ENCODE measurements around the gene RAB3IP.
"Not testable (repeated sequence)": the region's sequence is repeated elsewhere in the genome, so short reads cannot be mapped to it uniquely, and the experiment has no call there.

RAB3IP gene

GRCh38 chr12:69751476-69751875, 12.8 kb downstream of the RAB3IP start:
- no peak for TF ChIP-seq POLR2AphosphoS5 (IDR thresholded peaks at IDR 0.05; ENCODE audit: low read depth, low read length)
- no peak for TF ChIP-seq SPI1 (IDR thresholded peaks at IDR 0.05; ENCODE audit: low read depth, low read length)
- TF ChIP-seq TAF1 (IDR thresholded peaks at IDR 0.05; ENCODE audit: low read depth, low read length): no peak
- no peak for TF ChIP-seq PAX5 (IDR thresholded peaks at IDR 0.05; ENCODE audit: insufficient read depth, low read length, severe bottlenecking)
- TF ChIP-seq POLR2A (IDR thresholded peaks at IDR 0.05; ENCODE audit: low read depth, low read length): no peak
- no peak for TF ChIP-seq POU2F2 (IDR thresholded peaks at IDR 0.05; ENCODE audit: low read depth, low read length)
- DNase-seq (ENCODE audit: insufficient read length, low spot score): no peak
- no peak for FAIRE-seq

GRCh38 chr12:69755302-69755701, 16.6 kb downstream of the RAB3IP start:
- no peak for TF ChIP-seq POLR2AphosphoS5 (IDR thresholded peaks at IDR 0.05; ENCODE audit: low read depth, low read length)
- TF ChIP-seq SPI1 (IDR thresholded peaks at IDR 0.05; ENCODE audit: low read depth, low read length): no peak
- no peak for TF ChIP-seq PAX5 (IDR thresholded peaks at IDR 0.05; ENCODE audit: insufficient read depth, low read length, severe bottlenecking)
- no peak for TF ChIP-seq POU2F2 (IDR thresholded peaks at IDR 0.05; ENCODE audit: low read depth, low read length)
- TF ChIP-seq POLR2A (IDR thresholded peaks at IDR 0.05; ENCODE audit: low read depth, low read length): no peak
- TF ChIP-seq TAF1 (IDR thresholded peaks at IDR 0.05; ENCODE audit: low read depth, low read length): no peak
- DNase-seq (ENCODE audit: insufficient read length, low spot score) (no peak), FAIRE-seq (no peak)

- no peak for FAIRE-seq
- no peak for DNase-seq (ENCODE audit: insufficient read length, low spot score)
- TF ChIP-seq TAF1 (IDR thresholded peaks at IDR 0.05; ENCODE audit: low read depth, low read length): no peak
- no peak for TF ChIP-seq PAX5 (IDR thresholded peaks at IDR 0.05; ENCODE audit: insufficient read depth, low read length, severe bottlenecking)
- no peak for TF ChIP-seq POLR2A (IDR thresholded peaks at IDR 0.05; ENCODE audit: low read depth, low read length)
- no peak for TF ChIP-seq POLR2AphosphoS5 (IDR thresholded peaks at IDR 0.05; ENCODE audit: low read depth, low read length)
- TF ChIP-seq POU2F2 (IDR thresholded peaks at IDR 0.05; ENCODE audit: low read depth, low read length): no peak
- TF ChIP-seq SPI1 (IDR thresholded peaks at IDR 0.05; ENCODE audit: low read depth, low read length): no peak
Observed at GRCh38 chr12:69756088-69756755, 17.6 kb downstream of the RAB3IP start.

- TF ChIP-seq POU2F2 (IDR thresholded peaks at IDR 0.05; ENCODE audit: low read depth, low read length): no peak
- TF ChIP-seq POLR2A (IDR thresholded peaks at IDR 0.05; ENCODE audit: low read depth, low read length): no peak
- TF ChIP-seq PAX5 (IDR thresholded peaks at IDR 0.05; ENCODE audit: insufficient read depth, low read length, severe bottlenecking): no peak
- TF ChIP-seq SPI1 (IDR thresholded peaks at IDR 0.05; ENCODE audit: low read depth, low read length): no peak
- TF ChIP-seq POLR2AphosphoS5 (IDR thresholded peaks at IDR 0.05; ENCODE audit: low read depth, low read length): no peak
- no peak for TF ChIP-seq TAF1 (IDR thresholded peaks at IDR 0.05; ENCODE audit: low read depth, low read length)
- FAIRE-seq (no peak), DNase-seq (ENCODE audit: insufficient read length, low spot score) (no peak)
Observed at GRCh38 chr12:69758105-69758504, 19.4 kb downstream of the RAB3IP start.

- FAIRE-seq; DNase-seq (ENCODE audit: insufficient read length, low spot score): not testable (repeated sequence)
Observed at GRCh38 chr12:69759581-69759980, 20.9 kb downstream of the RAB3IP start.

GRCh38 chr12:69765515-69765914, 26.9 kb downstream of the RAB3IP start:
- TF ChIP-seq TAF1 (IDR thresholded peaks at IDR 0.05; ENCODE audit: low read depth, low read length): no peak
- no peak for TF ChIP-seq POLR2AphosphoS5 (IDR thresholded peaks at IDR 0.05; ENCODE audit: low read depth, low read length)
- TF ChIP-seq POU2F2 (IDR thresholded peaks at IDR 0.05; ENCODE audit: low read depth, low read length): no peak
- TF ChIP-seq POLR2A (IDR thresholded peaks at IDR 0.05; ENCODE audit: low read depth, low read length): no peak
- TF ChIP-seq PAX5 (IDR thresholded peaks at IDR 0.05; ENCODE audit: insufficient read depth, low read length, severe bottlenecking): no peak
- no peak for TF ChIP-seq SPI1 (IDR thresholded peaks at IDR 0.05; ENCODE audit: low read depth, low read length)
- FAIRE-seq (no peak), DNase-seq (ENCODE audit: insufficient read length, low spot score) (no peak)

- DNase-seq (ENCODE audit: insufficient read length, low spot score) (no peak), FAIRE-seq (no peak)
Observed at GRCh38 chr12:69766260-69766659, 27.6 kb downstream of the RAB3IP start.

GRCh38 chr12:69779928-69780327, 41.3 kb downstream of the RAB3IP start:
- TF ChIP-seq POU2F2 (IDR thresholded peaks at IDR 0.05; ENCODE audit: low read depth, low read length) (no peak), POLR2AphosphoS5 (IDR thresholded peaks at IDR 0.05; ENCODE audit: low read depth, low read length) (no peak), SPI1 (IDR thresholded peaks at IDR 0.05; ENCODE audit: low read depth, low read length) (no peak), POLR2A (IDR thresholded peaks at IDR 0.05; ENCODE audit: low read depth, low read length) (no peak), PAX5 (IDR thresholded peaks at IDR 0.05; ENCODE audit: insufficient read depth, low read length, severe bottlenecking) (no peak), TAF1 (IDR thresholded peaks at IDR 0.05; ENCODE audit: low read depth, low read length) (no peak)
- DNase-seq (ENCODE audit: insufficient read length, low spot score): no peak
- FAIRE-seq: no peak

More at GRCh38 chr12:69766260-69766659, 27.6 kb downstream of the RAB3IP start:
- TF ChIP-seq SPI1 (IDR thresholded peaks at IDR 0.05; ENCODE audit: low read depth, low read length) (no peak), POLR2A (IDR thresholded peaks at IDR 0.05; ENCODE audit: low read depth, low read length) (no peak), TAF1 (IDR thresholded peaks at IDR 0.05; ENCODE audit: low read depth, low read length) (no peak)

- DNase-seq (ENCODE audit: insufficient read length, low spot score): no peak
- no peak for FAIRE-seq
Observed at GRCh38 chr12:69783365-69783764, 44.7 kb downstream of the RAB3IP start.

GRCh38 chr12:69789351-69789750, 50.7 kb downstream of the RAB3IP start:
- no peak for FAIRE-seq
- TF ChIP-seq POLR2A (IDR thresholded peaks at IDR 0.05; ENCODE audit: low read depth, low read length) (no peak), POLR2AphosphoS5 (IDR thresholded peaks at IDR 0.05; ENCODE audit: low read depth, low read length) (no peak), PAX5 (IDR thresholded peaks at IDR 0.05; ENCODE audit: insufficient read depth, low read length, severe bottlenecking) (no peak), POU2F2 (IDR thresholded peaks at IDR 0.05; ENCODE audit: low read depth, low read length) (no peak), TAF1 (IDR thresholded peaks at IDR 0.05; ENCODE audit: low read depth, low read length) (no peak), SPI1 (IDR thresholded peaks at IDR 0.05; ENCODE audit: low read depth, low read length) (no peak)

More at GRCh38 chr12:69783365-69783764, 44.7 kb downstream of the RAB3IP start:
- TF ChIP-seq SPI1 (IDR thresholded peaks at IDR 0.05; ENCODE audit: low read depth, low read length) (no peak), PAX5 (IDR thresholded peaks at IDR 0.05; ENCODE audit: insufficient read depth, low read length, severe bottlenecking) (no peak), POLR2A (IDR thresholded peaks at IDR 0.05; ENCODE audit: low read depth, low read length) (no peak), POLR2AphosphoS5 (IDR thresholded peaks at IDR 0.05; ENCODE audit: low read depth, low read length) (no peak), POU2F2 (IDR thresholded peaks at IDR 0.05; ENCODE audit: low read depth, low read length) (no peak), TAF1 (IDR thresholded peaks at IDR 0.05; ENCODE audit: low read depth, low read length) (no peak)

More at GRCh38 chr12:69789351-69789750, 50.7 kb downstream of the RAB3IP start:
- DNase-seq (ENCODE audit: insufficient read length, low spot score): no peak

Measured in GM12891 (cell line).